ENCODE results near the gene MUC20.

DNA sequence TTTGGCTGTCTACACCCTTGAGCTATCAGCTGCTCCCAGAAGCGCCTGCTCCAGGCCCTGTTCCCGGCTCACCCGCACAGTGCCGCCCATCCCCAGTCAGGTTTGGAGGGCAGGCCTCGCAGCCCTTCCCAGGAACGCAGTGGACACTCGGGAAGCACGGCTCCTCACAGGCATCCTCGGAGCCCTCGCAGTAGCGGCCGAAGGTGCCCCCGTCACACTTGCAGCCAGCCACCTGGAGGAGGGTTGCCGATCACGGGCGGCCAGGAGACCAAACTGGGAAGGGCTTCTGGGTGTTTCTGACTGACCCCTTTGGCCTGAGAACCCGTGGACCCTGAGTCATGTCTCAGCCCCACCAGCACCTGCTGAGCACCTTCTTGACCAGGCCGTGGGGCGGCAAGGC, 33.4 kb downstream of the MUC20 start:
- TF ChIP-seq, protein P1, sequence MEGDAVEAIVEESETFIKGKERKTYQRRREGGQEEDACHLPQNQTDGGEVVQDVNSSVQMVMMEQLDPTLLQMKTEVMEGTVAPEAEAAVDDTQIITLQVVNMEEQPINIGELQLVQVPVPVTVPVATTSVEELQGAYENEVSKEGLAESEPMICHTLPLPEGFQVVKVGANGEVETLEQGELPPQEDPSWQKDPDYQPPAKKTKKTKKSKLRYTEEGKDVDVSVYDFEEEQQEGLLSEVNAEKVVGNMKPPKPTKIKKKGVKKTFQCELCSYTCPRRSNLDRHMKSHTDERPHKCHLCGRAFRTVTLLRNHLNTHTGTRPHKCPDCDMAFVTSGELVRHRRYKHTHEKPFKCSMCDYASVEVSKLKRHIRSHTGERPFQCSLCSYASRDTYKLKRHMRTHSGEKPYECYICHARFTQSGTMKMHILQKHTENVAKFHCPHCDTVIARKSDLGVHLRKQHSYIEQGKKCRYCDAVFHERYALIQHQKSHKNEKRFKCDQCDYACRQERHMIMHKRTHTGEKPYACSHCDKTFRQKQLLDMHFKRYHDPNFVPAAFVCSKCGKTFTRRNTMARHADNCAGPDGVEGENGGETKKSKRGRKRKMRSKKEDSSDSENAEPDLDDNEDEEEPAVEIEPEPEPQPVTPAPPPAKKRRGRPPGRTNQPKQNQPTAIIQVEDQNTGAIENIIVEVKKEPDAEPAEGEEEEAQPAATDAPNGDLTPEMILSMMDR (conservative IDR thresholded peaks at IDR 0.05; ENCODE audit: low read depth in 2 of 2): no peak
- TF ChIP-seq, protein P2, sequence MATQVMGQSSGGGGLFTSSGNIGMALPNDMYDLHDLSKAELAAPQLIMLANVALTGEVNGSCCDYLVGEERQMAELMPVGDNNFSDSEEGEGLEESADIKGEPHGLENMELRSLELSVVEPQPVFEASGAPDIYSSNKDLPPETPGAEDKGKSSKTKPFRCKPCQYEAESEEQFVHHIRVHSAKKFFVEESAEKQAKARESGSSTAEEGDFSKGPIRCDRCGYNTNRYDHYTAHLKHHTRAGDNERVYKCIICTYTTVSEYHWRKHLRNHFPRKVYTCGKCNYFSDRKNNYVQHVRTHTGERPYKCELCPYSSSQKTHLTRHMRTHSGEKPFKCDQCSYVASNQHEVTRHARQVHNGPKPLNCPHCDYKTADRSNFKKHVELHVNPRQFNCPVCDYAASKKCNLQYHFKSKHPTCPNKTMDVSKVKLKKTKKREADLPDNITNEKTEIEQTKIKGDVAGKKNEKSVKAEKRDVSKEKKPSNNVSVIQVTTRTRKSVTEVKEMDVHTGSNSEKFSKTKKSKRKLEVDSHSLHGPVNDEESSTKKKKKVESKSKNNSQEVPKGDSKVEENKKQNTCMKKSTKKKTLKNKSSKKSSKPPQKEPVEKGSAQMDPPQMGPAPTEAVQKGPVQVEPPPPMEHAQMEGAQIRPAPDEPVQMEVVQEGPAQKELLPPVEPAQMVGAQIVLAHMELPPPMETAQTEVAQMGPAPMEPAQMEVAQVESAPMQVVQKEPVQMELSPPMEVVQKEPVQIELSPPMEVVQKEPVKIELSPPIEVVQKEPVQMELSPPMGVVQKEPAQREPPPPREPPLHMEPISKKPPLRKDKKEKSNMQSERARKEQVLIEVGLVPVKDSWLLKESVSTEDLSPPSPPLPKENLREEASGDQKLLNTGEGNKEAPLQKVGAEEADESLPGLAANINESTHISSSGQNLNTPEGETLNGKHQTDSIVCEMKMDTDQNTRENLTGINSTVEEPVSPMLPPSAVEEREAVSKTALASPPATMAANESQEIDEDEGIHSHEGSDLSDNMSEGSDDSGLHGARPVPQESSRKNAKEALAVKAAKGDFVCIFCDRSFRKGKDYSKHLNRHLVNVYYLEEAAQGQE (IDR thresholded peaks at IDR 0.05; ENCODE audit: unreplicated experiment): no peak
- TF ChIP-seq POLR2AphosphoS5 (IDR thresholded peaks at IDR 0.05; ENCODE audit: low read depth): no peak
- TF ChIP-seq NANOG (IDR thresholded peaks at IDR 0.05; ENCODE audit: borderline replicate concordance): no peak
- no peak for TF ChIP-seq EZH2 (IDR thresholded peaks at IDR 0.05; ENCODE audit: low read depth, unreplicated experiment)
- no peak for TF ChIP-seq JUNB (IDR thresholded peaks at IDR 0.05; ENCODE audit: unreplicated experiment)
- no peak for TF ChIP-seq CREB1 (CRISPR knock-in tag; IDR thresholded peaks at IDR 0.05; ENCODE audit: low read depth)
